ENCODE results near the gene CRIM1.

CRIM1 gene

GRCh38 chr2:36373149-36373926 is 17.8 kb downstream of the CRIM1 start:
- DNase-seq, result no peak

- no peak for DNase-seq
Measured at GRCh38 chr2:36374585-36374984, 19.0 kb downstream of the CRIM1 start.

- no peak for DNase-seq
Measured at GRCh38 chr2:36376319-36376765, 20.8 kb downstream of the CRIM1 start.

GRCh38 chr2:36376992-36377738 is 21.6 kb downstream of the CRIM1 start:
- no peak for DNase-seq

DNA sequence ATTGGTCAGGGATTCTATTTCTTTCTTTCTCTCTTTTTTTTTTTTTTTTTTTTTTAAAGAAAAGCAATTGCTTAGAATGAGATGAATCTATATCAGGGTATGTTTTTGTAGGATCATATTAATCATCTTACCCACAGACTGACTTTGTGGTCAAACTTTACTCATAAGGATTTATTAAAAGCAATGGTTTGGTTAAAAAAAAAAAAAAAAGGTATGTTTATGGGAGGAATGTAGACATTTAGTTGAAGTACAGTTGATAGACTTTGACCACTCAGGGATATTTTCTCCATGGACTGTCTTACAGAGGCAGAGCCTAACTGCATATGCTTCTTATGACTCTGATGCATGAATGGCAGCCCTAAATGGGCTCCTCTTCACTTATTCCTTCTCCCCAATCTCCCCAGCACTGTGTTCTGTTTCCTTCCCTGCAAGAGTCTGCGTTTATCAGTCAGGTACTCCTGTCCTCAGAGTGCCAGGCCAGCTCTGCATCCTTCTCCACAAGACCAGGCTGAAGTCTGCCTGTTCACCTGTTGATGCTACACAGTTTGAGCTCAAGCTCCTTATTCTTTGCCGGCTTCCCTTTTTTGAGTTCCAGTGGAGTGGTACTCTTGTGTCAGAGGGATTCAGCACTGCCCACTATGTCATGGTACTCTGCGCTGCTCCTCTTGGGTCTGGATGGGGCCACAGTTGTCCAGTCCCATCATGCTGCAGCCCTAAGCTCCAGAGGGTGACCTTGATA is 24.3 kb downstream of the CRIM1 start:
- no peak for DNase-seq

- peak; percentile 47 for DNase-seq
Measured at GRCh38 chr2:36380624-36381481, 25.3 kb downstream of the CRIM1 start.

- DNase-seq, result no peak
Measured at GRCh38 chr2:36381993-36382392, 26.4 kb downstream of the CRIM1 start.

DNA sequence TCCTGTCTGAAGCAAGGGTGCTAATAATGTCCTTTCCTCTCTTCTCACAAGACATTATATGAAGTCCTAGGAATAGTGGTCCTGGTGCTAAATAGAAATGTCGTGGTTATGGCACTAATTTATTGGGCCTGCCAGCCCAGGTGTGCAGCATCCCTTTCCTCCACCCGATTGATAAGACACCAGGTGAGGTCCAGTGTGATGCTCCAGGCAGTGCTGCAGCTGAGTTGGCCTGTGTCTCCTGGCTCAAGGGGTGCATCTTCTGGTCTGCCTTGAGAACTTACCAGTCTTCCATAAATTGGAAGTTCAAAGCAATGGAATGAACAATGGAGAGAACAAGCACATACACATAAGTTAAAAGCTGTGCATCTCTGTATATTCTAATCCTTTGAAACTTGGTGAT is 26.9 kb downstream of the CRIM1 start:
- DNase-seq, result no peak

GRCh38 chr2:36383726-36384125 is 28.1 kb downstream of the CRIM1 start:
- DNase-seq, result no peak

- DNase-seq, result no peak
Measured at GRCh38 chr2:36384454-36384853, 28.9 kb downstream of the CRIM1 start.

- no peak for DNase-seq
Measured at GRCh38 chr2:36385603-36386002, 30.0 kb downstream of the CRIM1 start.

- DNase-seq, result peak; percentile 27
Measured at GRCh38 chr2:36387258-36387916, 31.8 kb downstream of the CRIM1 start.

- no peak for DNase-seq
Measured at GRCh38 chr2:36388472-36388871, 32.9 kb downstream of the CRIM1 start.

DNA sequence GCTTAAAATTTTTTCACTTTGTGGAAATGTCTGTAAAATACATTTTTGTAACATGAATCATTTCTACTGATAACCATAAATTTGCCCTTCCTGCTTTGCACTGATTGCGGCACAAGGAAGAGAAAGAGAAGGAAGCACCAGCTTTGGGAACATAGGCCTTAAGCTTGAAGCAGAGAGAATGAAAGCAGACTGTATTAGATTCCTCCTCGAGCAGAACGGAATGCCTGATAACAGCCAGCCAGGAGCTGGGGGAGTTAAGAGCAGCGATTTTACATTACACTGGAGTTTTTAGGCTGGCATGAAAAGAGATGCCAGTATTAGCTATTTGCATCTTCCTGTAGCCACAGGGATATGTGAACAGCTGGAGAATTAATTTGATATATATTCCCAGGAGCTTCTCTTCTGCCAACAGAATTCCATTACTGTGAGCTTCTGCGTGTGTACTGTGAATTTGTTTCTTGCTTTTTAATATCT is 33.5 kb downstream of the CRIM1 start:
- DNase-seq, result no peak

- no peak for DNase-seq
Measured at GRCh38 chr2:36389577-36389976, 34.0 kb downstream of the CRIM1 start.

DNA sequence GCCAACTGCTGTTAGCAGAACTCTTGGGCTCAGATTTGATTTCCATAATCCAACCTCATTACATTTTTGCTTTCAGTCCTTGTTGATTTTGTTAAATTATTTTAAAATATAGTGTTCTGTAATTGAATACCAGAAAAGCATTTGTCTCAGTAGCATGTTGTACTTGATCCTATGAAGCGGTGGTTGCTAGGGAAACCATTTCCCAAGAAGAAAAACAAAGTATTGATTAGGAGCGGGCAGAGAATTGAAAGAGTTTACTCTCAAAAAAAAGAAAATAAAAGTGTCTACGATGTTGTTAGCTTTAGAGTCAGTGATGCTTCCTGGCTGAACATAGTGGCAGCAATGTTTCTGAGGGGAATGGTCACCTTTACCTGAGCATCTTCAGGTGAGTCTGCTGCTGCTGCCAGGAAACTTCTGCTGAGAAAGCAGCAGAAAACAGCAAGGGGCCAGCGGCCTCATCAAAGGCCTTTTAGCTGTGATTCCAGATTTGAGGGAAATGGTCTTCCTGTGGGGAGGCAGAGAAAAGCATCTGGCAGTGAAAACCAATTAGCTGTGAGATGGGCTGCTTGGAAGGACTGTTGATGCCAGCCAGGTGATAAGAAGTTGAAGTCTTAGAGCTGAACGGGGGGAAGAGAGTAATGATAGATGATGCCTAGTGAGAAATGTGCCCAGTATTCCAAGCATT is 37.1 kb downstream of the CRIM1 start:
- DNase-seq, result no peak

- no peak for DNase-seq
Measured at GRCh38 chr2:36393738-36394256, 38.2 kb downstream of the CRIM1 start.

DNA sequence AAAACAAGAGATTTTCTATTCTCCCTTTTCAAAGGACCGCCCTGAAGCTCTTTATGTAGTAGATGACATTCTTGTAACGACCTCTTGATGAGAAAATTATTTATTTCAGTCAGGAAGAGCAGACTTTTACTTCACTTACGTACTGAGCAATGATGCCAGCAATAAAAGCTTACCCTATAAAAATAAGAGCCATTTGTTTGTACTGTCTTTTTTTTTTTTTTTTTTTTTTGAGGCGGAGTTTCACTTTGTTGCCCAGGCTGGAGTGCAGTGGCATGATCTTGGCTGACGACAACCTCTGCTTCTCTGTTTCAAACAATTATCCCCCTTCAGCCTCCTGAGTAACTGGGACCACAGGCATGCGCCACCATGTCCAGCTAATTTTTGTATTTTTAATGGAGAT is 39.2 kb downstream of the CRIM1 start:
- no peak for DNase-seq

- DNase-seq, result no peak
Measured at GRCh38 chr2:36395866-36396265, 40.3 kb downstream of the CRIM1 start.

GRCh38 chr2:36396878-36397539 is 41.4 kb downstream of the CRIM1 start:
- no peak for DNase-seq

Measured in inflammatory macrophage treated with lipopolysaccharide for 4 hours (primary cell).